Thymus (tissue), 11 donors: ENCODE data around the gene HTR3C. TPM values are rescaled to one million over a fixed set of nuclear protein-coding genes. Genes with fewer than 3 reads are reported as not detected.
"Not testable (repeated sequence)": the region's sequence is repeated elsewhere in the genome, so short reads cannot be mapped to it uniquely, and the experiment has no call there.

Experiments
- DNase-seq, 9 donors: peaks; one replicate each; pipeline ENCODE4 v3.0.0-alpha.2; 2013; ENCODE audit warnings: low spot score in 9 of 9, low read depth in 6 of 9, missing footprints in 1 of 9
- H3K27ac ChIP-seq, 2 donors: one replicate each; pipeline ENCODE4 v1.5.1; 2013; ENCODE audit warnings: control low read depth in 1 of 2, low read depth in 1 of 2, low read length in 1 of 2, mild to moderate bottlenecking in 1 of 2, moderate library complexity in 1 of 2
- H3K27me3 ChIP-seq, 2 donors: one replicate each; pipeline ENCODE4 v1.5.1; 2013; ENCODE audit warnings: low read length in 1 of 2; ENCODE audit not compliant: control insufficient read depth in 2 of 2, insufficient read depth in 1 of 2
- H3K36me3 ChIP-seq, 2 donors: one replicate each; pipeline ENCODE4 v1.5.1; 2013; ENCODE audit warnings: low read length in 1 of 2, mild to moderate bottlenecking in 1 of 2, moderate library complexity in 1 of 2; ENCODE audit not compliant: control insufficient read depth in 2 of 2, insufficient read depth in 2 of 2
- H3K4me1 ChIP-seq, 2 donors: one replicate each; pipeline ENCODE4 v1.5.1; 2013; ENCODE audit warnings: low read length in 2 of 2; ENCODE audit not compliant: control insufficient read depth in 2 of 2, insufficient read depth in 2 of 2
- H3K4me3 ChIP-seq, 2 donors: one replicate each; pipeline ENCODE4 v1.5.1; 2013; ENCODE audit warnings: low read length in 2 of 2, control low read depth in 1 of 2, mild to moderate bottlenecking in 1 of 2
- H3K9me3 ChIP-seq, 2 donors: one replicate each; pipeline ENCODE4 v1.5.1; 2013; ENCODE audit warnings: low read length in 1 of 2, mild to moderate bottlenecking in 1 of 2; ENCODE audit not compliant: control insufficient read depth in 2 of 2, insufficient read depth in 1 of 2
- WGBS: extraction: QIAGEN DNeasy Blood & Tissue Kit; methylation state at CpG from one replicate; pipeline ENCODE4 v1.1.7; 2013; 5-methylcytosine and 5-hydroxymethylcytosine counted together
- polyA plus RNA-seq: library from polyadenylated mRNA; stranded (reverse); fragments of 200-250 nt; gene quantifications from one replicate; pipeline ENCODE4 v1.2.3, GENCODE V29; 2013
- total RNA-seq: library from RNA; stranded (reverse); fragments of 120-200 nt; gene quantifications from one replicate; pipeline ENCODE4 v1.2.4, GENCODE V29; 2013
- donor health status: healthy.

Gene HTR3C
- total and polyA plus RNA-seq, 2 donors: 0.11 TPM; not detected in 1

DNA sequence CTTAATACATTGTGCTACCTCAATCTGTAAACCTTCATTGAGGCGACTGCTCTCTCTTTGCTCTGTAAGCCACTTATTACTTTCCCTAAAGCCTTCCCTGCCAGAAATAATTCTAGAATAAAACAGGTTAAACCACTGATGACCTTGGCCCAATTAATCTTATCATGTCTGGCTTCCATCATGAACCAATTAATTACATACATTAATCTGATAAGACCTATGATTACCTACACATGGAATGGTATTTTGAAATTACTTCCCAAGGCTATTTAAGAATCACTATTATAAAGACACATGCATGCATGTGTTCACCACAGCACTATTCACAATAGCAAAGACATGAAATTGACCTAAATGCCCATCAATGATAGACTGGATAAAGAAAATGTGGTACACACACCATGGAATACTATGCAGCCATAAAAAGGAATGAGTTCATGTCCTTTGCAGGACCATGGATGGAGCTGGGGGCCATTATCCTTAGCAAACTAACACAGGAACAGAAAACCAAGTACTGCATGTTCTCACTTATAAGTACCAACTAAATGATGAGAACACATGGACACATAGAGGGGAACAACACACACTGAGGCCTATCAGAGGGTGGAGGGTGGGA, 24.5 kb upstream of the HTR3C start:
- H3K4me1 ChIP-seq, H3K9me3 ChIP-seq: not testable (repeated sequence)

DNA sequence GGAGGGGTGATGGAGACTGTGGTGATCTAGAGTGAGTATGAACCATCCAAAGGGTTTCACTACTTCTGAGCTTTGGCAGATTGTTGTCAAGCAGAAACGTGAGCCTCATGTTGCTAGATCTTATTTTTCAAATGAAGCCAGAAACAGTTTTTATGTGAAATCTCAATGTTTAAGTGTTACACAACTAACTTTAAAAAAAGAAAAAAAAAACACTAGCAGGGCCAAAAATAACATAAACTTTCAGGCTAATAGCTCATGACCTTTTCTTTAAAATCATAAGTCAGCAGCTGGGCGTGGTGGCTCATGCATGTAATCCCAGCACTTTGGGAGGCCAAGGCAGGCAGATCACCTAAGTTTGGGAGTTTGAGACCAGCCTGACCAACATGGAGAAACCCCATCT, 23.4 kb upstream of the HTR3C start:
- DNase-seq: no peak
- no peaks in the 10 kb centered on the region for H3K36me3 ChIP-seq
- no peak overlapping the region for H3K4me3 ChIP-seq
- no peaks in the 10 kb centered on the region for H3K9me3 ChIP-seq
- no peaks in the 10 kb centered on the region for H3K4me1 ChIP-seq
- H3K27ac ChIP-seq: no peak overlapping the region
- 91% methylated on average over 2 of the region's 2 CpGs for WGBS
- no peaks in the 10 kb centered on the region for H3K27me3 ChIP-seq

More for the DNA sequence above, 24.5 kb upstream of the HTR3C start:
- 99% methylated on average over 1 of the region's 1 CpG for WGBS
- not testable (repeated sequence) for DNase-seq, H3K27me3 ChIP-seq, H3K27ac ChIP-seq, H3K36me3 ChIP-seq, H3K4me3 ChIP-seq

DNA sequence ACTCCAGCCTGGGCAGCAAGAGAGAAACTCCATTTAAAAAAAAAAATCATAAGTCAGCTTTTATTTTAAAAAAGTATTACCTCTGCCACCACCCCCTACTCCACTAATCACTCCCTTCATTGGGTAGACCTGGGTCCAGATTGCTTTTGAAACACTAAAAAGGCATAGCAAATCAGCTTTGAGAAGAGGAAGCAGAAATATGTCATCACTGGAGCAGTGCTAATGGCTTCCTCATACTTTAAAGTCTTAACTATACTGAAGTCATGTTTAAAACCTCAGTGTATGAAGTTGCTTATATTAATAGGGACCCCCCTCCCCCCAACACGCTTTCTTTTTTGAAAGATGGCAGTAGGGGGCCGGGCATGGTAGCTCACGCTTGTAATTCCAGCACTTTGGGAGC, 22.3 kb upstream of the HTR3C start:
- Histone ChIP-seq H3K36me3 (no peaks in the 10 kb centered on the region), H3K9me3 (no peaks in the 10 kb centered on the region), H3K27me3 (no peaks in the 10 kb centered on the region), H3K4me3 (no peak overlapping the region), H3K27ac (no peak overlapping the region), H3K4me1 (no peaks in the 10 kb centered on the region)
- no peak for DNase-seq
- 96% methylated on average over 3 of the region's 3 CpGs for WGBS

DNA sequence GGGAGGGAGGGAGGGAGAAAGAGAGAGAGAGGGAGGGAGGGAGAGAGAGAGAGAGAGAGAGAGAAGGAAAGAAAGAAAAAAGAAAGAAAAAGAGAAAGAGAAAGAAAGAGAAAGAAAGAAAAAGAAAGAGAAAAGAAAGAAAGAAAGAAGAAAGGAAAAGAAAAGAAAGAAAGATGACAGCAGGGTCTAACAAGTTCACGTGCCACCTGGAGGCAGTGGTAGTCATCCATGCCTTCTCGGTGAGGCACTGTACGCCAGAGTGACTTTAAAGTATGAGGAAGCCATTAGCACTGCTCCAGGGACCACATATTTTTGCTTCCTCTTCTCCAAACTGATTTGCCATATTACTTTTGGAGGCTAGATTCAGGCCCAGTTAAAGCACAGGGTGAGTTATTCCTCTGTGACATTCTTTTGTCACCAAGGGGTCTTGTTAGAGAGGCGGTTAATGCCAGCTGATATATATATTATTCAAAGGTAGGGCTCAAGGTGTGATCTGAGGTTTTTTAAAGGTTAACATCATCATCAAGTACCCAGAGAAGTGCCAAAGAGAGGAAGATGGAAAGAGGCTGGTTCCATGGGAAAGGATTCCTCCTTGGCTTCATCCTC, 21.6 kb upstream of the HTR3C start, which contains the start of gene HTR3D:
TSS of gene HTR3D (plus strand) at position 556 of the 606 bp plus-strand sequence. CDS start at position 556, 0 bp downstream.
- no peaks in the 10 kb centered on the region for H3K4me1 ChIP-seq
- WGBS: 75% methylated on average over 4 of the region's 4 CpGs
- no peaks in the 10 kb centered on the region for H3K36me3 ChIP-seq
- H3K4me3 ChIP-seq: no peak within 1 kb of the TSS
- DNase-seq: no peak
- H3K9me3 ChIP-seq: no peaks in the 10 kb centered on the region
- no peak within 1 kb of the TSS for H3K27ac ChIP-seq
- no peaks in the 10 kb centered on the region for H3K27me3 ChIP-seq

DNA sequence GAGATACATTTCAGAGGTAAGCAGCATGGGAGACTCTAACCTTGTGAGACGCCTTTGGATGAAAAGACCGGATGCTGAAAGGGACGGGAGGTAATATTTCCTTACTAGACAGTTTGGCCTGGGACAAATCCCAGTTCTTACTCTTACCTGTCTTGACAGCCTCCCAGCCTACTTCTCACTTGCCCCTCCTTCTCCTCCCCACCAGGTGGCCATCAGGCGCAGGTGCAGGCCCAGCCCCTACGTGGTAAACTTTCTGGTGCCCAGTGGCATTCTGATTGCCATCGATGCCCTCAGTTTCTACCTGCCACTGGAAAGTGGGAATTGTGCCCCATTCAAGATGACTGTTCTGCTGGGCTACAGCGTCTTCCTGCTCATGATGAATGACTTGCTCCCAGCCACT, 15.0 kb upstream of the HTR3C start:
- H3K4me3 ChIP-seq: no peak overlapping the region
- WGBS: 88% methylated on average over 7 of the region's 7 CpGs
- no peaks in the 10 kb centered on the region for H3K27me3 ChIP-seq
- no peaks in the 10 kb centered on the region for H3K36me3 ChIP-seq
- no peak overlapping the region for H3K27ac ChIP-seq
- H3K9me3 ChIP-seq: no peaks in the 10 kb centered on the region
- H3K4me1 ChIP-seq: no peaks in the 10 kb centered on the region
- DNase-seq: no peak

DNA sequence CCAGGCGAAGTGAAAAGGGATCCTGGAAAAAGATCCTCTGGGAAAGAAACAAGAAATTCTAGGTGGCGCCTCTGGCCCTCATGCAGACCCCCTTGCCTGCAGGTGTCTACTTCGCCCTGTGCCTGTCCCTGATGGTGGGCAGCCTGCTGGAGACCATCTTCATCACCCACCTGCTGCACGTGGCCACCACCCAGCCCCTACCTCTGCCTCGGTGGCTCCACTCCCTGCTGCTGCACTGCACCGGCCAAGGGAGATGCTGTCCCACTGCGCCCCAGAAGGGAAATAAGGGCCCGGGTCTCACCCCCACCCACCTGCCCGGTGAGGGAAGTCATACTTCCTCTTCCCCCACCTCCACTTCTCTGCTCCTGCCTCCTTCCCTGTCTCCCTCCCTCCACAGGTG, 14.5 kb upstream of the HTR3C start:
- not testable (repeated sequence) for H3K36me3 ChIP-seq, H3K4me3 ChIP-seq, H3K27ac ChIP-seq, H3K4me1 ChIP-seq, H3K27me3 ChIP-seq, H3K9me3 ChIP-seq, DNase-seq
- 77% methylated on average over 9 of the region's 9 CpGs for WGBS

DNA sequence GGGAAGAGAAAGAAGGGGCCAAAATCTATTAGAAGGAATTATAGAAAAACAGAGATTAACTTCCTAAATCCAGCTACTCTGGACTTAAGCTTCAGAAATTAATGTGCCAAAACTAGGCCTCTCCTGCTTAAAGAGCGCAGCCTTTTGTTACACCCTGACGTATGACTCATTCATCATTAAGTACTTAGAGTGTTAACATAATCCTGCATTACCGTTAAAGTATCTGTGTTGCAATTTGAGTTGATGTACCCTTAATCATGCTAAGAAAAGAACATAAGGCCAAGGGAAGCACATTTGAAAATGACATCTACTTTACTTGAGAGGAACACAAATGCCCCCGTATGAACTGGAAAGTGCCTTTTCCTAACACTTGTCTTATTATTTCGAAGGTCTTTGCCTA, 13.4 kb upstream of the HTR3C start:
- no peak overlapping the region for H3K4me3 ChIP-seq
- 95% methylated on average over 5 of the region's 5 CpGs for WGBS
- H3K4me1 ChIP-seq: no peaks in the 10 kb centered on the region
- no peaks in the 10 kb centered on the region for H3K27me3 ChIP-seq
- H3K27ac ChIP-seq: no peak overlapping the region
- H3K36me3 ChIP-seq: no peaks in the 10 kb centered on the region
- no peaks in the 10 kb centered on the region for H3K9me3 ChIP-seq
- DNase-seq: no peak

DNA sequence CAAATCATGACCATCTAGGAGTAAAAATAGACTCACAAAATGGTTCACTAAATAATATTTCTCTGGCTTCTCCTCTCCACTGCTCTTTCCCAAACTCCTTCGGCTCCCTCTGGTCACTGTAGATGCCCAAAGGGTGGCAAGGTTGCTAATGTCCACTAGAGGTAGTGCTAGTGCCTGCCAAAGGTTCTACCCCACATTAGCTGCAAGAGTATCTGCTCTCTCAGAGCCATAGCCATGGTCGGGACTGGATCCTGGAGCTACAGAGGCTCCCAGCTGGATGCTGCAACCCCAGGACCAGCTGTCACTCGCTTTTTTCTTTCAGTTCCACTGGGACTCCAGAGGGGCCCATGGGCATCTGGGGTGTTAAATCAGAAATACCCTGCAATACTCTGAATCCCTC, 12.8 kb upstream of the HTR3C start:
- Histone ChIP-seq H3K27ac (no peak overlapping the region), H3K4me3 (no peak overlapping the region), H3K4me1 (no peaks in the 10 kb centered on the region), H3K9me3 (no peaks in the 10 kb centered on the region), H3K36me3 (no peaks in the 10 kb centered on the region), H3K27me3 (no peaks in the 10 kb centered on the region)
- DNase-seq: no peak
- 84% methylated on average over 3 of the region's 3 CpGs for WGBS

DNA sequence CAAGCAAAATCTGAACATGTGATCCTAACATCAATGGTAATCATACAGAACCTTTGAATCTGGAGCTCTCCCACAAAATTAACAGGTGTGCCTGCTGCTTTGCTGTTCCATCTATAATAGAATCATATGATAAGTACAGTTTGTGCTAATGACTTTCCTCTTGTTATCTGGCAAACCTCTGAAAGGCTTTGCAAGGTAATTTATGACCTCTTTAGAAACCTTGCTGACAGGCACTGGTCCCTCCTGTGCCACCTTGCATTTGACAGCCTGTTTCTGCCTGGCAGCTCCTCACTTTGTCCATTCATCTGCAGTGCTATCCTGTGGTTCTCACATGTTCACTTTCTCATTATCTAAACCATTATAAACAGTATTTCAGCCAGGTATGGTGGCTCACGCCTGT, 10.2 kb upstream of the HTR3C start:
- H3K4me1 ChIP-seq: no peaks in the 10 kb centered on the region
- H3K27me3 ChIP-seq: no peaks in the 10 kb centered on the region
- DNase-seq: no peak

More for the DNA sequence above, 10.2 kb upstream of the HTR3C start:
- no peak overlapping the region for H3K27ac ChIP-seq
- H3K36me3 ChIP-seq: no peaks in the 10 kb centered on the region
- WGBS: 99% methylated on average over 1 of the region's 1 CpG
- H3K9me3 ChIP-seq: no peaks in the 10 kb centered on the region
- no peak overlapping the region for H3K4me3 ChIP-seq
